HepG2 (cell line): ENCODE data around the gene UTP3. TPM values are rescaled to one million over a fixed set of nuclear protein-coding genes. Genes with fewer than 3 reads are reported as not detected.

Experiments used
- AFF4 ChIP-seq: sonication (generic); formaldehyde crosslinking; IDR thresholded peaks from 2 replicates; pipeline ENCODE4 v1.4.0; 2020; ENCODE audit warnings: missing genetic modification reagents
- ATRX ChIP-seq: sonication (generic); formaldehyde crosslinking; IDR thresholded peaks from 2 replicates; pipeline ENCODE4 v1.4.0; 2020; ENCODE audit warnings: missing genetic modification reagents, borderline replicate concordance
- BCLAF1 ChIP-seq: fragments of 450-650 bp; IDR thresholded peaks from 2 replicates; pipeline ENCODE4 v1.6.1; 2017; ENCODE audit warnings: mild to moderate bottlenecking
- CEBPB ChIP-seq: IDR thresholded peaks from 2 replicates; pipeline ENCODE4 v1.6.1; 2011; ENCODE audit warnings: low read depth, low read length, improper control_type of control experiment, borderline replicate concordance
- HNRNPH1 ChIP-seq: fragments of 200-400 bp; formaldehyde crosslinking; optimal IDR thresholded peaks from 2 replicates; pipeline ENCODE3; 2017; ENCODE audit warnings: mild to moderate bottlenecking, low read depth, low read length
- REXO4 ChIP-seq: sonication (generic); formaldehyde crosslinking; IDR thresholded peaks from 2 replicates; pipeline ENCODE4 v1.8.0; 2022; ENCODE audit warnings: missing genetic modification reagents, mild to moderate bottlenecking, borderline replicate concordance
- SOX13 ChIP-seq, 3 experiments: fragments of 450-650 bp in 1 of 3; sonication (generic) in 1 of 3; formaldehyde crosslinking in 1 of 3; IDR thresholded peaks in 2 of 3; conservative IDR thresholded peaks in 1 of 3; 2 replicates each; pipeline versions ENCODE4 v1.5.0 to v1.6.1; 2016 to 2020; ENCODE audit warnings: antibody characterized with exemption in 1 of 3, mild to moderate bottlenecking in 1 of 3, missing compliant biosample characterization in 1 of 3, missing genetic modification reagents in 1 of 3, moderate library complexity in 1 of 3
- TGIF2 ChIP-seq: IDR thresholded peaks from 2 replicates; pipeline ENCODE4 v1.6.1; 2016; ENCODE audit warnings: control low read depth, missing compliant biosample characterization
- ZBTB3 ChIP-seq: sonication (generic); formaldehyde crosslinking; IDR thresholded peaks from 2 replicates; pipeline ENCODE4 v1.4.0; 2020; ENCODE audit warnings: low read depth, mild to moderate bottlenecking, moderate library complexity, missing genetic modification reagents, borderline replicate concordance
- ZFX ChIP-seq: sonication (generic); formaldehyde crosslinking; IDR thresholded peaks from 2 replicates; pipeline ENCODE4 v1.4.0; 2020; ENCODE audit warnings: mild to moderate bottlenecking, low read depth, missing genetic modification reagents, moderate library complexity
- ZNF326 ChIP-seq: sonication (generic); formaldehyde crosslinking; IDR thresholded peaks from 2 replicates; pipeline ENCODE4 v1.4.0; 2020; ENCODE audit warnings: missing genetic modification reagents, borderline replicate concordance
- ZNF646 ChIP-seq: sonication (generic); formaldehyde crosslinking; IDR thresholded peaks from 2 replicates; pipeline ENCODE4 v1.9.0; 2021; ENCODE audit warnings: mild to moderate bottlenecking, missing genetic modification reagents
- ZZZ3 ChIP-seq: sonication (generic); formaldehyde crosslinking; IDR thresholded peaks from 2 replicates; pipeline ENCODE4 v1.4.0; 2020; ENCODE audit warnings: missing genetic modification reagents, mild to moderate bottlenecking, borderline replicate concordance
- polyA plus RNA-seq, 8 experiments: library from polyadenylated mRNA; depleted of rRNA in 3 of 8; stranded (reverse) in 7 of 8; unstranded in 1 of 8; fragments of >200 nt; fragmentation: Illumina TruSeq in 4 of 8; extraction: Trizol in 4 of 8; gene quantifications; 2 replicates each; pipeline versions ENCODE4 v1.2.1 to v1.2.3, GENCODE V29; 2011 to 2016; ENCODE audit warnings: low read depth in 4 of 8, missing spikeins in 1 of 8, mixed read lengths in 1 of 8; ENCODE audit not compliant: insufficient read depth in 1 of 8
- total RNA-seq, 5 experiments: library from RNA; depleted of rRNA; stranded (reverse); fragments of >200 nt; fragmentation: Illumina TruSeq; extraction: Trizol; gene quantifications; 2 replicates each; pipeline ENCODE4 v1.2.3, GENCODE V29; 2016; ENCODE audit warnings: low read depth in 1 of 5

Gene UTP3
- total and polyA plus RNA-seq, 2 of the 13 experiments (the other 11 are each of a cell fraction or from before 2014, with no cell fraction given), result 6.9 to 19.5 TPM

DNA sequence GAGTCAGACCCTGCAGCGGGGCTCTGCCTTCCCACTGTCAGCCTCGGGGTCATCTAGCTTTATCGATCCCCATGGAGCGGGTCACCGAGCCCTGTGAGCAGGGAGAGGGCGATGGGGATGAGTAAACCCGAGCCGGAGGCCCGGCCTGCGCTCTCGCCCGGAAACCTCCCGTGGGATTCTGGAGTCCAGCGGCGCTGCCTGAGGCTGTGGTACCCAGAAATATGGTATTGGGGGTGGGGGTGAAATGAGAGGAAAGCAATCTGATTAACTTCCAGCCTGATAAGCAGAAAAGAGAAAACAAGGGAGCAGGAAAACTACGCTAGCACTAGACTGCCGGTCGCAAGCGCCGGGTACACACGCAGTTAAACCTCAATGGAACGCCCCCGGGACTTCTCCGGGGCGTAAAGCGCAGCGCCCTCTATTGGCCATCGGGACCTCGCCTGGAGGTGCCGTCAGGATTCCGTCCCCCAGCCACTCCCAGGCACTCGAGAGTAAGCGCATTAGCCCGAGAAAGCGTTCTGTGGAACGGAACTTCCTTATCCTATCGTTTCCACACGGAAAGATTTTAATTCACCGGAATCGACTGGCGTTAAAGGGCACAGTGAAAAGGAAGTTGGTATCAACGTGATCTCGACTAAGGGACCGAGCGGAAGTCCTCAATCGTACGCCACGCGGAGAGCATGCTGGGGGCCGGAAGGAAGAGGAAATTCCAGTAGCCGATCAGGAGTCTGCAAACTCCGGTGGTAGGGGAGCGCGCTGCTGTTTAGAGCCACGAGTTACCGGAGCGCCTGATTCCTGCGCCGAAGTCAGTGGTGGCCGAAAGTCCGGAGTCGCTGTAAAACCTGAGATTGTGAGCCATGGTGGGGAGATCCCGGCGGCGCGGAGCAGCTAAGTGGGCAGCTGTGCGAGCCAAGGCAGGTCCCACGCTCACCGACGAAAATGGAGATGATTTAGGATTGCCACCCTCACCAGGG is at the start of gene UTP3 (continued):
- TF ChIP-seq ZNF326 (CRISPR knock-in tag) (no peak), REXO4 (no peak), BCLAF1 (no peak), ZBTB3 (CRISPR knock-in tag) (peak; percentile 61; the same call in 1 of the 2 replicates), SOX13 (IDR thresholded peaks at IDR 0.05) (no peak), SOX13 (CRISPR knock-in tag; conservative IDR thresholded peaks at IDR 0.05 in 1 of 2, IDR thresholded peaks at IDR 0.05 in 1 of 2) (peak in 1 of 2 experiments; percentile 63; a peak in 2 of 4 replicates), ZFX (peak; percentile 86), TGIF2 (peak; percentile 18; the same call in 1 of the 2 replicates), ZNF646 (CRISPR knock-in tag) (no peak), HNRNPH1 (no peak), ZZZ3 (CRISPR knock-in tag) (peak; percentile 98; the same call in 1 of the 2 replicates), AFF4 (0 out of 2 replicates have a peak, but pooled peaks have one; percentile 14), CEBPB (no peak), ATRX (no peak)
